ENCODE results near the gene DOCK8.

Gene DOCK8

DNA sequence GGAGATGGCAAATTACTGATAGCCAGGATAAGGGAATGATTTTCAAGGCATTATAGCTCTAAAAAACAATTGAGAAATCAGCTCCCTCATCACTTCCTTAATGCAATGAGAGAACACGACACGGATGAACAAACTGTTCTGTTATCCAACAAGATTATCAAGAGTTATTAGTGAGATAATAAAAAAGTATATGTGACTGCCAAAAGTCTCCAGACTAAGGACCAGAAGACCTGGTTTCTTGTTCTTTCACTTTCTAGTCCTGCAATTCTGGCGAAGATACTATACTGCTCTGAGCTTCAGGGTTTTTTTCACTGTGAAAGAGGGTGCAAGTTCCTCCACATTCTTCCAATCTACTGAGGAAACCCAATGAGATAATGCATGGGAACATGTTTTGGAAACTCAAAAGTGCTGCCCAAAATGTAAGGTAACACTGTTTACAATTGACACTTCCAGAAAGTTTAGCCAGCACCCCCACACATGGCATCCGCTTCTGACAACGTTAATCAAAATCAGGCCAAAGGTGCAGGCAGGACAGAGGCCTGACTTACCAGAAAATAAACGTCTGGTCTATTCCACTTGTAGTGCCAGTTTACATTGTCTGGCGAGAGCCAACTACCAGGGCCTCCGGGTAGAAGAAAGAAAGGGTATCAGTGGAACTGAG lies 254.2 kb downstream of the DOCK8 start:
- Mint-ChIP-seq H3K27me3 (no peaks in the 10 kb centered on the region), H3K27ac (peak overlapping the region; percentile 50), H3K4me1 (ENCODE audit: low read depth) (peaks cover 34% of the 10 kb centered on the region), H3K36me3 (ENCODE audit: low read depth) (peaks cover 25% of the 10 kb centered on the region), H3K4me3 (peak overlapping the region; percentile 95), H3K9me3 (no peaks in the 10 kb centered on the region)

DNA sequence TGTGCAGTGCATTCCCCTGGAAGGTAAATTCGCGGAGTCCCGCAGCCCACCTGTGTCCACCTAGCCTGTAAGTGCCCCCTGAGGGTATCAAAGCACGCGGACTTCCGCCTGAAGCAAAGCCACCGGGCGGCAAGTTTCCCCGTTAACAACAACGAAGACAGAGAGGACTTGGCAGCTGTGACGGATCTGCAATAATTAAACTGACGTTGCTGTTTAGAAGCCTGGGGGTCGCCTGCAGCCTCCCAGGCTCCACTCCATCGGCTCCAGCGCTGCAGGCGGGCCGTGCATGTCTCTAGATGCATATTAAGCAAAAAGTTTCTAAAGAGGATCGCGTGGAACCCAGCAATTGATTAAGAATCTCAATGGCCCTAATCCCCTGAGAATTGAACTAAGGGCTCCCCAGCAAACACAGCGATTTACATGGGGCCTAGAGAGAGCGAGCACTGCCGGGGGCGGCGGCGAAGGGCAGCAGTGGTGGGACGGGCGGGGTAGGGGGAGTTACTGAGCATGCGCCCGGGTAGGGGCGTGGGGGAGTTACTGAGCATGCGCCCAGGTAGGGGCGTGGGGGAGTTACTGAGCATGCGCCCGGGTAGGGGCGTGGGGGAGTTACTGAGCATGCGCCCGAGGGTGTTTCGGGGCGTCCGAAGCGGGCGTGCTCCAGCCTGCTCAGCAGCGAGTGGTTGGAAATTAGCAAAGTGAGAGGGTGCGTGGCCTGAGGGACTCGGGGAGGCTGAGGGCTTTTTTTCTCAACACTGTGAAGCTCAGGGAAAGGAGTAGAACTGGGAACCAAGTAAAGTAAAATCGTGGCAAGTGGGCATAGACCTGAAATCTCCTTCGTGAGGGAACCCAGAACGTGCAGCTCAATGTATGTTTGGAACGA lies 255.2 kb downstream of the DOCK8 start:
- Mint-ChIP-seq H3K27ac (peak overlapping the region; percentile 98), H3K4me3 (peak overlapping the region; percentile 95), H3K36me3 (ENCODE audit: low read depth) (peaks cover 23% of the 10 kb centered on the region), H3K9me3 (no peaks in the 10 kb centered on the region), H3K4me1 (ENCODE audit: low read depth) (peaks cover 34% of the 10 kb centered on the region), H3K27me3 (no peaks in the 10 kb centered on the region)

DNA sequence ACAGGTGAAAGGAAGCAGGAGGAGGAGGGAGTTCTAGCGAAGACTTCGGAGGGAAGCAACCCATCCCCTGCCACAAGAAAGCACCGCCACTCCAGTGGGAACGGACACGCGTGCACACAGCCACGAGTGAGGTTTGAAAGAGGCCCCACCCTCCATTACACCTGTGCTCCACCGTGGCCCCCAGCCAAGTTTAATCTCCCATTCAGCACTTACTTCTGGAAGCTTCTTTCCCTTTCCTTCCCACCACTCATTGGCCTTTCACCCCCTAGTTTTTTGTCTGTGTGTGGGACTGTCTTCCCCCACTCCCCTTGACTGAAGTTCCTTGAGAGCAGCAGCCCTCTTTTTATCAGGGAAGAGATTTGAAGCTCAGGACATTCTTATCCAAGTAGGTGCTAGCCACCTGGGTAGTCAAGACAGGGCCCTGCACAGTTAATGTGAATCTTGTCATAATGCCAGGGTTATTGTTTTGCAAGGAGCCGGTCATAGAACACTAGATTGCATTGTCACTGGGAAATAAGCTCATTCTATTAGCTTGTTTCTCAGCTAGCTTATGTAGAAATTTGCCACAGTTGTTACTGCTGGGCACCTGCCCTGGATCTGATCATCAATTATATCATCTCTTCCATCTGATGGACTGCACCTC lies 256.0 kb downstream of the DOCK8 start:
- peak overlapping the region; percentile 95 for H3K4me3 Mint-ChIP-seq
- peak overlapping the region; percentile 98 for H3K27ac Mint-ChIP-seq
- H3K9me3 Mint-ChIP-seq = no peaks in the 10 kb centered on the region
- peaks cover 34% of the 10 kb centered on the region for H3K4me1 Mint-ChIP-seq (ENCODE audit: low read depth)
- H3K36me3 Mint-ChIP-seq (ENCODE audit: low read depth) = peaks cover 16% of the 10 kb centered on the region
- H3K27me3 Mint-ChIP-seq = no peaks in the 10 kb centered on the region

DNA sequence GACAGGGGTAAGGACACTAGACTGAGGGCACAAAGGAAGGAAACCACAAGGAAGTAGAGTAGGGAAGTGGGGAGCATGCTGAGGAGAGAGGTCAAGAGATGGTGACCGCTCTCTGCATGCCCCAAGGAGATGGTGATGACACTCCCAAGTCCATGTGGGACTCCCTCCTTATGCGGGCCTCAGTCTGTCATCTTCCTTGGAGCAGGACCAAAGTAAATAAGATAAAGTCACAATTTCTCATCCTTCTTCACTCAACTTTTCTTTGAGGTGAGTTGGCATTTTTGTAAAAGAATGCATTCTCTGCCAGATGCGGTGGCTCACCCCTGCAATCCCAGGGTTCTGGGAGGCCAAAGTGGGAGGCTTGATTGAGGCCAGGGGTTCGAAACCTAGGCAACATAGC lies 256.7 kb downstream of the DOCK8 start:
- no peaks in the 10 kb centered on the region for H3K27me3 Mint-ChIP-seq
- H3K36me3 Mint-ChIP-seq (ENCODE audit: low read depth) = peaks cover 12% of the 10 kb centered on the region
- H3K9me3 Mint-ChIP-seq = no peaks in the 10 kb centered on the region
- H3K4me1 Mint-ChIP-seq (ENCODE audit: low read depth) = peaks cover 34% of the 10 kb centered on the region
- peak overlapping the region; percentile 95 for H3K4me3 Mint-ChIP-seq
- H3K27ac Mint-ChIP-seq = peak overlapping the region; percentile 98

DNA sequence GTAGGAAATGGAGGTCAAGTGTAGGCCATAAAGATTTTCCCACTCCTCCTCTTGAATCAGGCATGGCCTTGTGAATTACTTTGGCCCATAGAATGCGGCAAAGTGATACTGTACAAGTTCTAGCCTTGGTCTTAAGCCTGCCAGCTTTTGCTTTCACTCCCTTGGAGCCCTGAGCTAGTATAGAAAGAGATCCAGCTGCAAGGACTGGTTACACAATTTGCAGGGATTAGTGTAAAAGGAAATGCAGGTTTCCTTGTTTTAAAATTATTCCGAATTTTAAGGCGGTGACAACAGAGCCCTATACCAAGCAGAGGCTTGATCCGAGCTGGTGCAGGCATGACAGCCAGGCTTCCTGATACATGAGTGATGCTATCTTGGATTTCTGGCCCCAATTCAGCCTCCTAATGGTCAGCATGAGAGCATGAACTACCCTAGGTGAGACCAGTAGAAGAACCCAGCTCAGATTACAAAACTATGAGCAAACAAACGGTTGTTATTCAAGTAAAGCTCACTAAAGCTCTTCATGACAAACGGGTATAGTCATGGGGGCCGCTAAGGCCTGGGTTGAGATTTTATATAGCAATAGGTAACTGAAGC lies 257.9 kb downstream of the DOCK8 start:
- no peaks in the 10 kb centered on the region for H3K9me3 Mint-ChIP-seq
- H3K27ac Mint-ChIP-seq = no peak overlapping the region
- no peaks in the 10 kb centered on the region for H3K27me3 Mint-ChIP-seq
- no peak overlapping the region for H3K4me3 Mint-ChIP-seq
- peaks cover 34% of the 10 kb centered on the region for H3K4me1 Mint-ChIP-seq (ENCODE audit: low read depth)
- peaks cover 13% of the 10 kb centered on the region for H3K36me3 Mint-ChIP-seq (ENCODE audit: low read depth)

DNA sequence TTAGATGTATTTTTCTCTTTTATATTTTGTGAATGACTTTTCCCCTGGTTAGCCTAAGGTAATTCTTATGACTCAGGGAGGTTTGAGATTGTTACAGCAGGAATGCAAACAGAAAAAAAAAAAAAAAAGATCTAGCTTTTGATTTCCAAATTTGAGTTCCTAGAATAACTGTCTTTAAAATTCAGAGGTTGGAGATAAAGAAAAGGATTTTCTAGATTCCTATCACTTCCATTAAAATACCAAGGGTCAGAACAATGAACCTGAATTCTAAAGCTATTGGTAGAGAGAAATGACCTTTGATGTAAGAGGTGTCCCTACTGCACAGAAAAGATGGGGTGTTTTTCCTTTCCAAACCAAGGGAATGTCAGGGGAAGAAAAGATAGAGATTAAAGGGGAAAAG lies 262.5 kb downstream of the DOCK8 start:
- no peak overlapping the region for H3K27ac Mint-ChIP-seq
- H3K27me3 Mint-ChIP-seq = no peaks in the 10 kb centered on the region

DNA sequence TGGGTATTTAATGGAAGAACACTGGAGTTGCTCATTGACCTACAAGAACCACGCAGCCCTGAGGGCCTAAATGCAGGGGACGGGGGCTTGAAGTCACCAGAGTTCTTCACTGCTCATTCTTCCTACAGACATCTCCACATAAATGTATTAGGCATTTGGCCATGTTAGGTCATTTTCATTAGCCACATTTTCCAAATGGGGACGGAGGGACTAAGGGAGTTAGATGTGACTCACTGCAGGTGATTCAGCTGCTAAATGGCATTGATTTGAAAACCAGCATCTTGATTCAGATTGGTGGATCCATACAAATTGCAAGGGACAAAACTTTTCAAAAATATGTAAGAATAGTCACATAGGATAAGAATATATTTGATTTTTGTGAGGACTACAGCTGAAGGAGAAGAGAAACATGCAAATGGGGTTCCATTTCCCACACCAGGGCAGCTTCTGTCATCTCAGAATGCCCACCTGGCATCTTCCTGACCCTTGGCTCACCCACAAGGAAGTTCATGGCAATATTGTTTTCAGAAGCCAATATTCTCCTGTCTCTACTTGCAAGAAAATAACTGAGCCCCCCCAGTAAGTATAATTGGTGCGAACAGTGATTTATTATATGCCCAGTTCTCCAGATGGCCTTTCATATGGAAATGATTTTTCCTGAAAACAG lies 264.8 kb downstream of the DOCK8 start:
- peaks cover 9% of the 10 kb centered on the region for H3K36me3 Mint-ChIP-seq (ENCODE audit: low read depth)
- H3K27me3 Mint-ChIP-seq = no peaks in the 10 kb centered on the region
- H3K9me3 Mint-ChIP-seq = peaks cover 5% of the 10 kb centered on the region
- H3K27ac Mint-ChIP-seq = no peak overlapping the region
- no peak overlapping the region for H3K4me3 Mint-ChIP-seq
- no peaks in the 10 kb centered on the region for H3K4me1 Mint-ChIP-seq (ENCODE audit: low read depth)

More for the DNA sequence above, 262.5 kb downstream of the DOCK8 start:
- Mint-ChIP-seq H3K4me1 (ENCODE audit: low read depth) (no peaks in the 10 kb centered on the region), H3K36me3 (ENCODE audit: low read depth) (peaks cover 13% of the 10 kb centered on the region), H3K4me3 (no peak overlapping the region), H3K9me3 (no peaks in the 10 kb centered on the region)

DNA sequence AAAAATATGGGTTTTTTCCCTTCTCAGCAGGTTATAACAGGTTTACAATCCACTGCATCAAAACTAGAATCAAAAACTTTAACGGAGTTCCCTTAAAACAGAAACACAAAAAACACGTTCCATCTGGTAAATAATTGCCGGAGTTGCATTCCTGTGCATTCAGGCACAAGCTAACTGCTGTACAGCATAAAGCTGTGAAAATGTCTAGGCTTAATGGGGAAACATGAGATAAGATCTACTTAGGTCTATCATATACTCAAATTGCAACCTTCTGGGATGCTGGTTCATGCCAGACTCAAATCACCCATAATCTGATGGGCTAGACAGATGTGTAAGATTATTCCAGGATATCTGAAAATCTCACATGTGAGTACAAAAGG lies 265.3 kb downstream of the DOCK8 start:
- no peaks in the 10 kb centered on the region for H3K4me1 Mint-ChIP-seq (ENCODE audit: low read depth)
- H3K27me3 Mint-ChIP-seq = no peaks in the 10 kb centered on the region
- peaks cover 5% of the 10 kb centered on the region for H3K36me3 Mint-ChIP-seq (ENCODE audit: low read depth)
- no peak overlapping the region for H3K27ac Mint-ChIP-seq
- no peak overlapping the region for H3K4me3 Mint-ChIP-seq
- H3K9me3 Mint-ChIP-seq = peaks cover 5% of the 10 kb centered on the region

DNA sequence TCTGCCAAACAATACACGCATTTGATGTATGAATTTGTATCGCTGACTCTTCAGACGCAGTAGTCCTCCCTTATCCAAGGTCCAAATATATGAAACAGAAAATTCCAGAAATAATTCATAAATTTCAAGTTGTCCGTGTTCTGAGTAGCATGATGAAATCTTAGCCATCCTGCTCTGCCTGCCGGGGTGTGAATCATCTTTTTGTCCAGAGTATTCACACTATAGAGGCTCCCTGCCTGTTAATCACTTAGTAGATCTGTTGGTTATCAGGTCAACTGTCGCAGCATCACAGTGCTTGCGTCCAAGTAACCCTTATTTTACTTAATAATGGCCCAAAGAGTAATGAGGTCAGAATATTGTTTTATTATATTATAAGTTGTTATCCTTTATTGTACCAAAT lies 268.1 kb downstream of the DOCK8 start:
- Mint-ChIP-seq H3K36me3 (ENCODE audit: low read depth) (no peaks in the 10 kb centered on the region), H3K27me3 (no peaks in the 10 kb centered on the region), H3K9me3 (peaks cover 5% of the 10 kb centered on the region)

DNA sequence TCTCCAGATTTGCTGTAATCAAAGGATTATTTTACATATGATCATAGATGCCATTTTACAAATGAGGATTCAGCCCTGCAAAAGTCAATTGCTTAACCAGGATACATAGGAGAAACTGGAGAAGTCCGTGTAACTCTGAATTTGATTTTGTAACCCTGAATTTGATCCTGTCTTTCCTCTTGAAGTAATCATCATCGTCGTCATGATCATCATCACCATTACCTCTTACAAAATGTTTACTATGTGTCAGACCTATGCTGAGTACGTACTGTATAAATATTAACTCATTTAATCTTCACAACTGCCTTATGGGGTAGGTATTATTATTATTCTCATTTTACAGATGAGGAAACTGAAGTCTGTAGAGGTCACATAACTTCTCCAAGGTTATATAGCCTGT lies 271.5 kb downstream of the DOCK8 start:
- Mint-ChIP-seq H3K27me3 (no peaks in the 10 kb centered on the region), H3K27ac (no peak overlapping the region), H3K4me3 (no peak overlapping the region), H3K9me3 (peaks cover 5% of the 10 kb centered on the region), H3K36me3 (ENCODE audit: low read depth) (no peaks in the 10 kb centered on the region), H3K4me1 (ENCODE audit: low read depth) (no peaks in the 10 kb centered on the region)

More for the DNA sequence above, 268.1 kb downstream of the DOCK8 start:
- Mint-ChIP-seq H3K27ac (no peak overlapping the region), H3K4me3 (no peak overlapping the region), H3K4me1 (ENCODE audit: low read depth) (no peaks in the 10 kb centered on the region)

DNA sequence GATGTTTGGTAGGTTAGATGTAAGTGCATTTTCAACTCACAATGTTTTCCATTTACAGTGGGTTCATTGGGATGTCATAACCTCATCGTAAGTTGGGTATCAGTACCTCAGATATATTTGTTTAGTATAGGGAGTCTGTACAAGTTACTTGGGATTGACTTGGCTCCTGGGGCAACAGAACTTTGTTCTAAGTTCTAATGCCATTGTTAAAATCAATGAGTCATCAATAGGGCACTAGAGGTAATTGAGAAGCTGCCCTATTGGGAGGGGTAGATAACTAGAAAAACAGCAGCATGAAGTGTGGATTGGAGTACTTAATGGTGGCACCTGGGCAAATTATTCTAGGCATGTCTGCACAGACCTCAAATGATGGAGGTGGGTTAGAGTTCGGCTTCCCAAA lies 272.8 kb downstream of the DOCK8 start:
- Mint-ChIP-seq H3K9me3 (peaks cover 5% of the 10 kb centered on the region), H3K27me3 (no peaks in the 10 kb centered on the region), H3K27ac (no peak overlapping the region), H3K36me3 (ENCODE audit: low read depth) (no peaks in the 10 kb centered on the region), H3K4me1 (ENCODE audit: low read depth) (no peaks in the 10 kb centered on the region), H3K4me3 (no peak overlapping the region)

DNA sequence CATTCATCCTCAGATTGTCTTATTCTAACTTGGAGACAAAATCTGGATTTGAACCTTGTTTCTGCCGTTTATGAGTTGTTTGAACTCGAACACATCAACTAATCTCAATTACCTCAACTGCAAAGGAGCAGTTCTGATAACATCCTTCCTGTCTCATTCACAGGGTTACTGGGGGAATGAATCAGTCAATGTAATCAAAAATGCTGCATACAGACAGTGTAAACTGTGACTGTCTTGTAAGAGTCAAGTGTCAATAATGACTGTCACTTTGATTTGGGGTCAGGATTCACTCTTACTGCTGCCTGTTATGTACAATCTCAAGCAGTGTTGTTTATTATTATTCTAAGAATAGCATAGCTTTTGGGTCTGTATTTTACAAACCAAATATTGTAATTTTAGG lies 273.8 kb downstream of the DOCK8 start:
- peaks cover 5% of the 10 kb centered on the region for H3K9me3 Mint-ChIP-seq
- no peaks in the 10 kb centered on the region for H3K27me3 Mint-ChIP-seq
- H3K4me1 Mint-ChIP-seq (ENCODE audit: low read depth) = no peaks in the 10 kb centered on the region
- H3K27ac Mint-ChIP-seq = no peak overlapping the region
- H3K4me3 Mint-ChIP-seq = no peak overlapping the region
- no peaks in the 10 kb centered on the region for H3K36me3 Mint-ChIP-seq (ENCODE audit: low read depth)

DNA sequence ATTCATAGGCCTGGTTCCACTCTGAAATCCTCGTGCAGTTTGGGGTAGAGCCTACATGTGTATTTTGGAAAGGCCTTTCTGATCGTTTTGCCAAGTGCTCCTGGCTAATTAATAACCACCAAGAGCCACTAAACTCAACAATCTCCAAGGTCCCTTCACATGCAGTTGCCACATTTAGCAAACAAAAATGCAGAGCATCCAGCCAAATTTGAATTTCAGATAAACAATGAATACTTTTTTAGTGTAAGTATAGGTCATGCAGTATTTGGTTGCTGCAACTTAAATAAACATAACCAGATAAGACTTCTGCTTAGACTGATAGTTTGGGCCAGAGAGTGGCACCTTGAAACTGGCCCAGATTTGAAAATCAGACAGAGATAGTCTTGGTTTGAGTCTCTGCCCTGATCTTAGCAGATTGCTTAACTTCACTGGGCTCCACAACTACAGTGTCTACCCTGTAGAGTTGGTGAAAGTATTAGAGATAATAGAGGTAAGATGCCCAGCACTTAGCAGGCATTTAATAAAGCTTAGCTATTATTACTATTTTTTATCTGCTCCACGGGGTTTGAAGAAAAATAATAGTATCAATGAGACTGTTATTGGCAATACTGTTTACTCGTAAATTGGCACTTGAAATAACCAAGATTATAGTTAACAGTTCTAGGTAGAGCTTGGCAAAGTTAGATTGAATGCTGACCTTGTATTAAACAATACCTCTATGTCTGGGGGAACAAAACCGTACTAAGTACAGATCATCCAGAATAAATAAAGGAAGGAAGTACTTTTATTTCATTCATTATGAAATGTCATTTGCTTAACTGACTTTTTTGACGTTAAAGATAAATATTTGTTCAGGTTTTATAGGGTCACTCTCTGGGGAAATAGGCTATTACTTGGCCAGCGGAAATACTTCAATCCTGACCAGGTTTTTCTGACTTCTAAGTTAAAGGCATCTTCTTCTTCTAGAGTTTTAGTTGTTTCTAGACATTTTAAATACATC lies 274.8 kb downstream of the DOCK8 start:
- Mint-ChIP-seq H3K4me3 (no peak overlapping the region), H3K27ac (no peak overlapping the region), H3K27me3 (no peaks in the 10 kb centered on the region)

More for the DNA sequence above, 274.8 kb downstream of the DOCK8 start:
- Mint-ChIP-seq H3K36me3 (ENCODE audit: low read depth) (no peaks in the 10 kb centered on the region), H3K4me1 (ENCODE audit: low read depth) (no peaks in the 10 kb centered on the region), H3K9me3 (no peaks in the 10 kb centered on the region)
